ENCODE results near the gene CX3CR1. TPM values are rescaled to one million over a fixed set of nuclear protein-coding genes. Genes with fewer than 3 reads are reported as not detected.

CX3CR1 gene
- total RNA-seq, 4 donors from 2014 or later, result 0.31 to 0.94 (median 0.66) TPM

GRCh38 chr3:39275963-39276593, 3.8 kb downstream of the CX3CR1 start:
- no peak for ATAC-seq
- WGBS, 2 donors (ENCODE audit: low coverage in 1 of 2), result 97 to 100% methylated on average over 3 of the region's 3 CpGs

DNA sequence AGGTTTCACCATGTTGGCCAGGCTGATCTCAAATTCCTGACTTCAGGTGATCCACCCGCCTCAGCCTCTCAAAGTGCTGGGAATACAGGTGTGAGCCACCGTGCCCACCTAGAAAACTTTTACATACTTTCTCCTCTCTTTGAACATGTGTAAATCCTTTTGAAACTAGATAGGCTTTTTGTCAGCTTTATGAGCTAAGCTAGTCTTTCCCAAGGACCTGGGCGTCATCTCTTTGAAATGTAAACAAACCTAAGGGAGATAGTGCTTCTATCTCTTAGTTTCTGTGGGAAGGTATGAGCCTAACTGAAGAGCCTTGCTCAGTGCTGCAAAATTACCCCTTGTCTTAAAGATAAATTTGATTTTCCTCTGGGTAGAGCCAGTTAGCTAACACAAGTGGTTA, 4.8 kb downstream of the CX3CR1 start:
- WGBS, 2 donors (ENCODE audit: low coverage in 1 of 2), result 73 to 100% methylated on average over 1 to 3 of the region's 3 CpGs
- Histone ChIP-seq H3K27me3 (no peaks in the 10 kb centered on the region), H3K4me3 (no peak overlapping the region), H3K36me3 (no peaks in the 10 kb centered on the region), H3K4me1 (no peaks in the 10 kb centered on the region), H3K9me3 (no peaks in the 10 kb centered on the region), H3K27ac (no peak overlapping the region)
- TF ChIP-seq CTCF (IDR thresholded peaks at IDR 0.05), result no peak
- no peak for TF ChIP-seq POLR2A (IDR thresholded peaks at IDR 0.05)
- TF ChIP-seq POLR2AphosphoS5 (IDR thresholded peaks at IDR 0.05), result no peak
- no peak for TF ChIP-seq EP300 (IDR thresholded peaks at IDR 0.05)
- no peak for ATAC-seq

More at GRCh38 chr3:39275963-39276593, 3.8 kb downstream of the CX3CR1 start:
- no peak overlapping the region for H3K27ac ChIP-seq
- H3K27me3 ChIP-seq, result no peaks in the 10 kb centered on the region
- no peak for TF ChIP-seq POLR2AphosphoS5 (IDR thresholded peaks at IDR 0.05)
- TF ChIP-seq EP300 (IDR thresholded peaks at IDR 0.05), result no peak
- no peak for TF ChIP-seq CTCF (IDR thresholded peaks at IDR 0.05)
- no peak for TF ChIP-seq POLR2A (IDR thresholded peaks at IDR 0.05)
- H3K9me3 ChIP-seq, result no peaks in the 10 kb centered on the region
- no peaks in the 10 kb centered on the region for H3K4me1 ChIP-seq
- no peaks in the 10 kb centered on the region for H3K36me3 ChIP-seq
- no peak overlapping the region for H3K4me3 ChIP-seq

DNA sequence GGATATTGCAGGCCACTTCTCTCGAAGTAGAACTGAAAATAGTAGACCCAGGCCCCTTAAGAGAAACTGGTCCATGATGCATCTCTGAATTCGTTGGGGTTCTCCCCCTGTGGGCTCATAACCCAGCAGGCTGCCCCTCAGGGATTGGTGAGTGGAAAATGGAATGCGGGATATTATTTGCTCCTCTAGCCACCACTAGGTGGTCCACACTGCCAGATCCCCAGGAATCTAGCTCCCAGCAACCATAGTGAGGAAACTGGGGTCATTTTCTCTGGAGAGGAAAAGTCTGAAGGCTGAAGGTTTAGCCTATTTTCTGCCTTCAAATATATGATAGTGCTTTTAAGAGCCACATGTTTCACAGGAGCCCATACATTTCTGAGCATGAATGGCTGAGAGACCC, 6.7 kb downstream of the CX3CR1 start:
- no peaks in the 10 kb centered on the region for H3K27me3 ChIP-seq
- 67 to 72% methylated on average over 2 to 3 of the region's 3 CpGs for WGBS, 2 donors (ENCODE audit: low coverage in 1 of 2)
- no peaks in the 10 kb centered on the region for H3K4me1 ChIP-seq
- no peaks in the 10 kb centered on the region for H3K36me3 ChIP-seq
- ATAC-seq, result no peak
- H3K27ac ChIP-seq, result no peak overlapping the region
- TF ChIP-seq POLR2AphosphoS5 (IDR thresholded peaks at IDR 0.05), result no peak
- no peak for TF ChIP-seq POLR2A (IDR thresholded peaks at IDR 0.05)
- TF ChIP-seq EP300 (IDR thresholded peaks at IDR 0.05), result no peak
- TF ChIP-seq CTCF (IDR thresholded peaks at IDR 0.05), result no peak
- H3K4me3 ChIP-seq, result no peak overlapping the region
- no peaks in the 10 kb centered on the region for H3K9me3 ChIP-seq

GRCh38 chr3:39272191-39272590, 7.6 kb downstream of the CX3CR1 start:
- no peaks in the 10 kb centered on the region for H3K9me3 ChIP-seq
- H3K27ac ChIP-seq, result no peak overlapping the region
- H3K27me3 ChIP-seq, result no peaks in the 10 kb centered on the region
- H3K4me1 ChIP-seq, result no peaks in the 10 kb centered on the region
- no peak overlapping the region for H3K4me3 ChIP-seq
- WGBS, 2 donors (ENCODE audit: low coverage in 1 of 2), result 58 to 69% methylated on average over 2 of the region's 2 CpGs
- ATAC-seq, result no peak
- H3K36me3 ChIP-seq, result no peaks in the 10 kb centered on the region
- TF ChIP-seq POLR2A (IDR thresholded peaks at IDR 0.05) (no peak), EP300 (IDR thresholded peaks at IDR 0.05) (no peak), POLR2AphosphoS5 (IDR thresholded peaks at IDR 0.05) (no peak), CTCF (IDR thresholded peaks at IDR 0.05) (no peak)

DNA sequence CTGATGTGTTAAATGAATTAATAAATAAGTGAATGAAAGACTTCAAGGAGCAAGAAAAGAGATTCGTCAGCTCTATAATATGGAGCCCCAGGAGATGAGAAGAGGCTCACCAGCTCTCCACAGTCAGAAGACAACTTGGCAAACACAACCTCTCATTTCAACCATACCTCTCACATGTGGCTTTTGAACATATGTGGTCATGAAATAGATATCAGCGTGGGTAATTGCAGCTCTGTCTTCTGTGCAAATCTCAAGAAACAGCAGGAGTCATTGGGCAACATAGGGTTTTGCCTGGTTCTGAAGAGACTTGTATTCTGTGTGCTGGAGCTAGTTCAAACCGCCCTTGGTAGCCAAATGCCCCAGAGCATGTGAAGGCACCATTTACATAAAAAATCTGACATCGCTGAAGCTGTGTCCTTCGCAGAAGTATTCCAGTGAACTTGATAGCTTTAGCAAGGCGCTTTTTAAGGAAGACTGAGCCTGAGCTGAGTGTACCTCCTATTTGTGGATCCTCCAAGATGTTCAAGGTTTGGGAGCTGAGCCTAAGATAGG, 8.4 kb downstream of the CX3CR1 start:
- Histone ChIP-seq H3K27me3 (no peaks in the 10 kb centered on the region), H3K4me1 (no peaks in the 10 kb centered on the region), H3K27ac (no peak overlapping the region), H3K4me3 (no peak overlapping the region), H3K9me3 (no peaks in the 10 kb centered on the region), H3K36me3 (no peaks in the 10 kb centered on the region)
- WGBS, 2 donors (ENCODE audit: low coverage in 1 of 2), result 94 to 100% methylated on average over 4 to 5 of the region's 6 CpGs
- TF ChIP-seq POLR2AphosphoS5 (IDR thresholded peaks at IDR 0.05), result no peak
- TF ChIP-seq POLR2A (IDR thresholded peaks at IDR 0.05), result no peak
- no peak for TF ChIP-seq EP300 (IDR thresholded peaks at IDR 0.05)
- no peak for TF ChIP-seq CTCF (IDR thresholded peaks at IDR 0.05)
- ATAC-seq, result no peak
